WTC11 (cell line): ENCODE measurements around the gene CHPF2. TPM values are rescaled to one million over a fixed set of nuclear protein-coding genes. Genes with fewer than 3 reads are reported as not detected.

Experiments used
- ATAC-seq: fragments of 200-7000 bp; cut with Tn5 transposase; 2 replicates; pipeline ENCODE4 v1.10.0; 2021; ENCODE audit warnings: mild to moderate bottlenecking, moderate library complexity
- CTCF ChIA-PET: fragments of 300-600 bp; sonication (Branson Sonifier 250); formaldehyde crosslinking; loops from one replicate; lab custom pipeline; 2021; ENCODE audit warnings: antibody characterized with exemption; lab: Charles Lee
- POLR2A ChIA-PET: fragments of 350-600 bp; sonication (Branson Sonifier 250); formaldehyde crosslinking; loops from one replicate; lab custom pipeline; 2021; ENCODE audit warnings: antibody characterized with exemption; lab: Charles Lee
- DNase-seq: peaks from one replicate; pipeline ENCODE4 v3.0.0; 2021; ENCODE audit warnings: low spot score
- H3K27ac Mint-ChIP-seq: 2 replicates; pipeline ENCODE4 v1.8.0; 2021; ENCODE audit warnings: mixed read lengths
- H3K27me3 Mint-ChIP-seq: 2 replicates; pipeline ENCODE4 v1.8.0; 2021; ENCODE audit warnings: low read depth, mild to moderate bottlenecking, moderate library complexity, mixed read lengths
- H3K36me3 Mint-ChIP-seq: 2 replicates; pipeline ENCODE4 v1.8.0; 2021; ENCODE audit warnings: mixed read lengths
- H3K4me1 Mint-ChIP-seq: 2 replicates; pipeline ENCODE4 v1.8.0; 2022; ENCODE audit warnings: mixed read lengths
- H3K4me3 Mint-ChIP-seq: 2 replicates; pipeline ENCODE4 v1.8.0; 2021; ENCODE audit warnings: mild to moderate bottlenecking, moderate library complexity, mixed read lengths
- H3K9me3 Mint-ChIP-seq: 2 replicates; pipeline ENCODE4 v1.8.0; 2021; ENCODE audit warnings: mixed read lengths
- FOXP1 ChIP-seq: sonication (generic); formaldehyde crosslinking; IDR thresholded peaks from 2 replicates; pipeline ENCODE4 v1.8.0; 2022; ENCODE audit warnings: missing genetic modification reagents, mild to moderate bottlenecking, moderate library complexity, borderline replicate concordance
- NFATC4 ChIP-seq: fragments of 250-450 bp; sonication (Bioruptor Pico); IDR thresholded peaks from 2 replicates; pipeline ENCODE4 v1.9.0; 2021; ENCODE audit warnings: mild to moderate bottlenecking
- RELA ChIP-seq: sonication (generic); formaldehyde crosslinking; IDR thresholded peaks from 2 replicates; pipeline ENCODE4 v1.8.1; 2022; ENCODE audit warnings: missing genetic modification reagents, mild to moderate bottlenecking, borderline replicate concordance
- SP1 ChIP-seq: sonication (generic); formaldehyde crosslinking; conservative IDR thresholded peaks from 2 replicates; pipeline ENCODE4 v1.8.1; 2022; ENCODE audit warnings: missing genetic modification reagents
- TCF7 ChIP-seq: sonication (generic); formaldehyde crosslinking; IDR thresholded peaks from 2 replicates; pipeline ENCODE4 v1.8.0; 2022; ENCODE audit warnings: mild to moderate bottlenecking, low read depth, missing genetic modification reagents, moderate library complexity
- TP53 ChIP-seq: sonication (generic); formaldehyde crosslinking; IDR thresholded peaks from 2 replicates; pipeline ENCODE4 v1.8.1; 2023; ENCODE audit warnings: mild to moderate bottlenecking, missing genetic modification reagents
- ZNF121 ChIP-seq: sonication (generic); formaldehyde crosslinking; IDR thresholded peaks from 2 replicates; pipeline ENCODE4 v1.8.0; 2023; ENCODE audit warnings: missing genetic modification reagents
- ZNF138 ChIP-seq: sonication (generic); formaldehyde crosslinking; conservative IDR thresholded peaks from 2 replicates; pipeline ENCODE4 v1.8.1; 2022; ENCODE audit warnings: mild to moderate bottlenecking, moderate library complexity, missing genetic modification reagents
- ZNF263 ChIP-seq: sonication (generic); formaldehyde crosslinking; IDR thresholded peaks from 2 replicates; pipeline ENCODE4 v1.8.1; 2022; ENCODE audit warnings: low read depth, mild to moderate bottlenecking, moderate library complexity, missing genetic modification reagents
- ZNF416 ChIP-seq: fragments of 250-450 bp; sonication (Bioruptor Pico); IDR thresholded peaks from 2 replicates; pipeline ENCODE4 v1.9.0; 2021; ENCODE audit warnings: mild to moderate bottlenecking, inconsistent platforms
- total RNA-seq: library from RNA; stranded (reverse); gene quantifications from 3 replicates; pipeline ENCODE4 v1.2.3, GENCODE V29; 2021
- TF ChIP-seq, protein P1 (sequence below): sonication (generic); formaldehyde crosslinking; IDR thresholded peaks from 2 replicates; pipeline ENCODE4 v1.8.0; 2022; ENCODE audit warnings: mild to moderate bottlenecking, missing genetic modification reagents
- TF ChIP-seq, protein P2 (sequence below): sonication (generic); formaldehyde crosslinking; IDR thresholded peaks from 2 replicates; pipeline ENCODE4 v1.8.1; 2023; ENCODE audit warnings: mild to moderate bottlenecking, moderate library complexity, missing genetic modification reagents
- TF ChIP-seq, protein P3 (sequence below): sonication (generic); formaldehyde crosslinking; IDR thresholded peaks from 2 replicates; pipeline ENCODE4 v1.8.0; 2023; ENCODE audit warnings: missing genetic modification reagents, mild to moderate bottlenecking, borderline replicate concordance
- TF ChIP-seq, protein P4 (sequence below): sonication (generic); formaldehyde crosslinking; IDR thresholded peaks from 2 replicates; pipeline ENCODE4 v1.8.0; 2022; ENCODE audit warnings: mild to moderate bottlenecking, missing genetic modification reagents

CHPF2 gene
- total RNA-seq, 1 experiment from 2014 or later, result 30.7 TPM

DNA sequence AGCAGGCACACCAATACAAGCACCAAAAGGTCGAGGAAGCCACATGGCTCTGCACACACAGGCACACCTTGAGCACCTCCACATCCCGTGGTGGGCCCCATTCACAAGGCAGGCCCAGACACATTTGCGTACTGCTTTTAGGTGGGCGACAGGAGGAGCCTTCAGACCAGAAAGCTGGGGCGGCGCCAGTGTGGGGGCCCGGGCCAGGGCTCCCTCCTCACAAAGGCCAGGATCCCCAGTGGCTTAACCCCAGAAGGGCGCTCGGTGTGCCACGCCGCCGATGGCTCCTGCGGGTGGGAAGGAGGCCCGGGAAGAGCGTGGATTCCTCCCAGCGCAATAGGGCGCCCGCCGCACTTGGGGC, 19.0 kb downstream of the CHPF2 start:
- no peak for ATAC-seq
- Mint-ChIP-seq H3K4me1 (peaks cover 46% of the 10 kb centered on the region), H3K27me3 (peaks cover 73% of the 10 kb centered on the region), H3K4me3 (peak overlapping the region; percentile 63), H3K9me3 (no peaks in the 10 kb centered on the region), H3K27ac (no peak overlapping the region), H3K36me3 (no peaks in the 10 kb centered on the region)
- DNase-seq, result no peak
- ChIA-PET CTCF (interaction anchor here (1.2 to 2.3 kb wide), 8 partner anchors 18 to 138 kb away, joined by 3 to 9 read pairs (median 4); partner anchors contain the start of genes GBX1 and NUB1), POLR2A (interaction anchor here (1.4 kb wide), 1 partner anchor 19 kb away, joined by 3 read pairs; the partner anchor contains the start of gene CHPF2)
- TF ChIP-seq NFATC4 (CRISPR knock-in tag) (no peak), TCF7 (CRISPR knock-in tag) (0 out of 2 replicates have a peak, but pooled peaks have one; percentile 51)
- TF ChIP-seq, protein P1, sequence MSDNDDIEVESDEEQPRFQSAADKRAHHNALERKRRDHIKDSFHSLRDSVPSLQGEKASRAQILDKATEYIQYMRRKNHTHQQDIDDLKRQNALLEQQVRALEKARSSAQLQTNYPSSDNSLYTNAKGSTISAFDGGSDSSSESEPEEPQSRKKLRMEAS (CRISPR knock-in tag), result peak; percentile 42; the same call in 1 of the 2 replicates

DNA sequence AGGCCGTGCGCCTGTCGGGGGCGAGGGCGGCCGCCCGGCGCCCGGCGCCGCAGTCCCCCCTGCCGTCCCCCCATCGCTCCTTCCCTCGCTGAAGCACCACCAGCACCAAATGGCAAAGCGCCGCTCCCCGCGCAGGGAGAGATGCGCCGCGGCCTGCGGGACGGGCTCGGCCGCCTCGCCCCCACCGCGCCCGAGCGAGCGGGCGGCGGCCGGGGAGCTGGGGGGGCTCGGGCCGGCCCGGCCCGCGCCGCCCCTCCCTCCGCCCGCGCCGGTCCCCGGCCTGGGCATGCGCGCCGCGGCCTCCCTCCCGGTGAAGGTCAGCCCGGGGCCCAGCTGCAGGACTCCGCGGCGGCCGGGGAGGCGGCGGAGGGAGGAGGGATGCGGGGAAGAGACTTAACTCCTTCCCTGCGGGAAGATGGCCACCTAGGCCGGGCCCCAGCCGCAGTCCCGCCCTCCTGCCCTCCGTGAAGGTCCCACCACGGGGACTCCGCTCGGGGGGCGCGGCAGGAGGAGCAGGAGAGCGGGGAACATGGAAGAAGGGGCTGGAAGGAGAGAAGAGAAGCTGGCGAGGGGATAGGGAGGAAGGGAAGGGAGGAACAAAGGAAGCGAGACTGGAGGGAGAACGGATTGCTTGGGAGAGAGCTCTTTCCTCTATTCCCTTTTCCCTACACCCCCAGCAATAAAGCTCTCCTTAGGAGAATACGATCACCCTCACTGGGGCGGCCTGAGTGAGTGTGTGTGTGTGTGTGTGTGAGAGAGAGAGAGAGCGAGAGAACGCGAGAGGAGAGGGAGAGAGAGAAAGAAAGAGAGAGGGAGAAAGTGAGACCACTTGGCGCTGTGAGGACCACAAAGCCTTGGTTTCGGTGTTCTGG, 19.6 kb downstream of the CHPF2 start:
- ChIA-PET POLR2A (interaction anchor here (1.4 to 1.5 kb wide), 2 partner anchors 20 to 25 kb away, joined by 3 to 7 read pairs; partner anchors contain the start of gene CHPF2), CTCF (interaction anchor here (1.0 to 2.3 kb wide), 8 partner anchors 8 to 138 kb away, joined by 3 to 18 read pairs (median 4); partner anchors contain the start of genes GBX1 and NUB1)
- H3K9me3 Mint-ChIP-seq, result no peaks in the 10 kb centered on the region
- H3K27me3 Mint-ChIP-seq, result peaks cover 72% of the 10 kb centered on the region
- H3K27ac Mint-ChIP-seq, result peak overlapping the region; percentile 89
- TF ChIP-seq, protein P2, sequence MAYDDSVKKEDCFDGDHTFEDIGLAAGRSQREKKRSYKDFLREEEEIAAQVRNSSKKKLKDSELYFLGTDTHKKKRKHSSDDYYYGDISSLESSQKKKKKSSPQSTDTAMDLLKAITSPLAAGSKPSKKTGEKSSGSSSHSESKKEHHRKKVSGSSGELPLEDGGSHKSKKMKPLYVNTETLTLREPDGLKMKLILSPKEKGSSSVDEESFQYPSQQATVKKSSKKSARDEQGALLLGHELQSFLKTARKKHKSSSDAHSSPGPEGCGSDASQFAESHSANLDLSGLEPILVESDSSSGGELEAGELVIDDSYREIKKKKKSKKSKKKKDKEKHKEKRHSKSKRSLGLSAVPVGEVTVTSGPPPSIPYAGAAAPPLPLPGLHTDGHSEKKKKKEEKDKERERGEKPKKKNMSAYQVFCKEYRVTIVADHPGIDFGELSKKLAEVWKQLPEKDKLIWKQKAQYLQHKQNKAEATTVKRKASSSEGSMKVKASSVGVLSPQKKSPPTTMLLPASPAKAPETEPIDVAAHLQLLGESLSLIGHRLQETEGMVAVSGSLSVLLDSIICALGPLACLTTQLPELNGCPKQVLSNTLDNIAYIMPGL (CRISPR knock-in tag), result peak; percentile 29; the same call in 1 of the 2 replicates
- TF ChIP-seq ZNF138 (CRISPR knock-in tag), result no peak
- TF ChIP-seq ZNF121 (CRISPR knock-in tag), result peak; percentile 46; the same call in 1 of the 2 replicates
- peak; percentile 36; the same call in 1 of the 2 replicates for TF ChIP-seq SP1 (CRISPR knock-in tag)
- peak; percentile 84; the same call in 1 of the 2 replicates for TF ChIP-seq ZNF263
- TF ChIP-seq FOXP1 (CRISPR knock-in tag), result no peak
- no peak for TF ChIP-seq TP53 (CRISPR knock-in tag)
- TF ChIP-seq, protein P3, sequence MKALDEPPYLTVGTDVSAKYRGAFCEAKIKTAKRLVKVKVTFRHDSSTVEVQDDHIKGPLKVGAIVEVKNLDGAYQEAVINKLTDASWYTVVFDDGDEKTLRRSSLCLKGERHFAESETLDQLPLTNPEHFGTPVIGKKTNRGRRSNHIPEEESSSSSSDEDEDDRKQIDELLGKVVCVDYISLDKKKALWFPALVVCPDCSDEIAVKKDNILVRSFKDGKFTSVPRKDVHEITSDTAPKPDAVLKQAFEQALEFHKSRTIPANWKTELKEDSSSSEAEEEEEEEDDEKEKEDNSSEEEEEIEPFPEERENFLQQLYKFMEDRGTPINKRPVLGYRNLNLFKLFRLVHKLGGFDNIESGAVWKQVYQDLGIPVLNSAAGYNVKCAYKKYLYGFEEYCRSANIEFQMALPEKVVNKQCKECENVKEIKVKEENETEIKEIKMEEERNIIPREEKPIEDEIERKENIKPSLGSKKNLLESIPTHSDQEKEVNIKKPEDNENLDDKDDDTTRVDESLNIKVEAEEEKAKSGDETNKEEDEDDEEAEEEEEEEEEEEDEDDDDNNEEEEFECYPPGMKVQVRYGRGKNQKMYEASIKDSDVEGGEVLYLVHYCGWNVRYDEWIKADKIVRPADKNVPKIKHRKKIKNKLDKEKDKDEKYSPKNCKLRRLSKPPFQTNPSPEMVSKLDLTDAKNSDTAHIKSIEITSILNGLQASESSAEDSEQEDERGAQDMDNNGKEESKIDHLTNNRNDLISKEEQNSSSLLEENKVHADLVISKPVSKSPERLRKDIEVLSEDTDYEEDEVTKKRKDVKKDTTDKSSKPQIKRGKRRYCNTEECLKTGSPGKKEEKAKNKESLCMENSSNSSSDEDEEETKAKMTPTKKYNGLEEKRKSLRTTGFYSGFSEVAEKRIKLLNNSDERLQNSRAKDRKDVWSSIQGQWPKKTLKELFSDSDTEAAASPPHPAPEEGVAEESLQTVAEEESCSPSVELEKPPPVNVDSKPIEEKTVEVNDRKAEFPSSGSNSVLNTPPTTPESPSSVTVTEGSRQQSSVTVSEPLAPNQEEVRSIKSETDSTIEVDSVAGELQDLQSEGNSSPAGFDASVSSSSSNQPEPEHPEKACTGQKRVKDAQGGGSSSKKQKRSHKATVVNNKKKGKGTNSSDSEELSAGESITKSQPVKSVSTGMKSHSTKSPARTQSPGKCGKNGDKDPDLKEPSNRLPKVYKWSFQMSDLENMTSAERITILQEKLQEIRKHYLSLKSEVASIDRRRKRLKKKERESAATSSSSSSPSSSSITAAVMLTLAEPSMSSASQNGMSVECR, result no peak
- no peak for TF ChIP-seq ZNF416 (CRISPR knock-in tag)
- TF ChIP-seq, protein P4, sequence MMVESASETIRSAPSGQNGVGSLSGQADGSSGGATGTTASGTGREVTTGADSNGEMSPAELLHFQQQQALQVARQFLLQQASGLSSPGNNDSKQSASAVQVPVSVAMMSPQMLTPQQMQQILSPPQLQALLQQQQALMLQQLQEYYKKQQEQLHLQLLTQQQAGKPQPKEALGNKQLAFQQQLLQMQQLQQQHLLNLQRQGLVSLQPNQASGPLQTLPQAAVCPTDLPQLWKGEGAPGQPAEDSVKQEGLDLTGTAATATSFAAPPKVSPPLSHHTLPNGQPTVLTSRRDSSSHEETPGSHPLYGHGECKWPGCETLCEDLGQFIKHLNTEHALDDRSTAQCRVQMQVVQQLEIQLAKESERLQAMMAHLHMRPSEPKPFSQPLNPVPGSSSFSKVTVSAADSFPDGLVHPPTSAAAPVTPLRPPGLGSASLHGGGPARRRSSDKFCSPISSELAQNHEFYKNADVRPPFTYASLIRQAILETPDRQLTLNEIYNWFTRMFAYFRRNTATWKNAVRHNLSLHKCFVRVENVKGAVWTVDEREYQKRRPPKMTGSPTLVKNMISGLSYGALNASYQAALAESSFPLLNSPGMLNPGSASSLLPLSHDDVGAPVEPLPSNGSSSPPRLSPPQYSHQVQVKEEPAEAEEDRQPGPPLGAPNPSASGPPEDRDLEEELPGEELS (CRISPR knock-in tag), result 0 out of 2 replicates have a peak, but pooled peaks have one; percentile 58
- TF ChIP-seq RELA (CRISPR knock-in tag), result no peak
- peak; percentile 62 for DNase-seq
- peak overlapping the region; percentile 74 for H3K4me3 Mint-ChIP-seq
- ATAC-seq, result peak; percentile 28
- H3K36me3 Mint-ChIP-seq, result no peaks in the 10 kb centered on the region
- H3K4me1 Mint-ChIP-seq, result peaks cover 46% of the 10 kb centered on the region
